Activated gamma-delta T cell (primary cell): Measurements from ENCODE around the gene ITSN1.
"Not testable (repeated sequence)": the region's sequence is repeated elsewhere in the genome, so short reads cannot be mapped to it uniquely, and the experiment has no call there.

Experiments used
- DNase-seq: peaks from one replicate; lab custom pipeline; 2025; lab: John Stamatoyannopoulos, UW

Gene ITSN1

DNA sequence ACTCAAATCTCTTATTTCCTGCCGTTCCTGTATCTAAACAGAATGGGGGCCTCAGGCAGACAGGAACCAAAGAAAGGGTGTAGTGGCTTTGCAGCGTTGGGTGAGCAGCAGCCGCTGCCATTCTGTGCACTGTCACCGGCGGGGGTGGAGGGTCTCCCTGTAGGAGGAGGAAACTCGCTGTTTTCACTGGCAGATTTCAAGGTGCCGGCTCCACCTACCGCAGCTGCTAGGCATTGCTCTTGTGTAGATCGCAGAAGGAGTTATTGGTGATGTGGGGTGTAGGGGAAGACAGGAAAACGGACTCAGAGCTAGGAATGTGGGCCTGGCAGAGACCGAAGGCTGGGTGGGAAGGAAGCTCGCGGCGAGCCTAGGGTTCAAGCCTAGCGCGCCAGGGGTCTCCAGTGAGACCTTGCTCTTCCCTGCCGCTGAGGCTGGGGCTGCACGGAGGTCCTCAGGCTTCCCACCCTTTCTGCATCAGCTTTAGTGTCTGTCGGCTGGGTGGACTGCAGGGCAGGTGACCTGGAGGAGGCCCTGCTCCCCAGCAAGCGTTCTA, 252.5 kb downstream of the ITSN1 start:
- DNase-seq: no peak

DNA sequence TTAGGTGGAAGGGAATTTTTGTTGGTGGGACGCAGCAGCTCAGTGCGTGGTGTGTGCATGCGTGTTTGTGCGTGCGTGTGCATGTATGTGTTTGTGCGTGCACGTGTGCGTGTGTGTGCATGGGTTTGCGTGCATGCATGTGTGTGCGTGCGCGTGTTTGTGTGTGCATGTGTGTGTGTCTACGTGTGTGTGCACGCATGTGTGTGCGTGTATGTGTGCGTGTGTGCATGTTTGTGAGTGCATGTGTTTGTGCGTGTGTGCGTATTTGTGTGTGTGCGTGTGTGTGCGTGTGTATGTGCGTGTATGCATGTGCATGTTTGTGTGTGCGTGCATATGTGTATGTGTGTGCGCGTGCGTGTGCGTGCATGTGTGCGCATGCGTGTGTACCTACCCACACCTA, 253.1 kb downstream of the ITSN1 start:
- no peak for DNase-seq

- DNase-seq: no peak
Measured at GRCh38 chr21:33896691-33897090, 254.4 kb downstream of the ITSN1 start.

DNA sequence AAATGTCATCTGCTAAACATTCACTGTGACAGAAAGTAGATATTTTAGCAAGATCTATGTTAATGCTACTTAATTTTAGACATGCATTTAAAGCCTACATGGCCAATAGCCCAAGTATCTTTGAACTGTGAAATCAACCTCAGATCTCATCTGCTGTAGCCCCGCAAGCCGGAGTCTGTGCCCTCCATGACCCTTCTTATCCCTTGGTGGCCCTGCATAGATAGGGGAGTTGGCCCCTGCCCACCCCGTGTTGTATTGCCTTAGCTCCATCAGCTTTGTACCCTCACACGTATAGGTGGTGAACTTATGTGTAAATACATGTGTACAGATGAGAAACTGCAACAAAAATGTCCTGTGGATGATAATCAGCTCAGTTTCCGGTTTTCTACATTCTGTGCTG, 254.8 kb downstream of the ITSN1 start:
- no peak for DNase-seq

DNA sequence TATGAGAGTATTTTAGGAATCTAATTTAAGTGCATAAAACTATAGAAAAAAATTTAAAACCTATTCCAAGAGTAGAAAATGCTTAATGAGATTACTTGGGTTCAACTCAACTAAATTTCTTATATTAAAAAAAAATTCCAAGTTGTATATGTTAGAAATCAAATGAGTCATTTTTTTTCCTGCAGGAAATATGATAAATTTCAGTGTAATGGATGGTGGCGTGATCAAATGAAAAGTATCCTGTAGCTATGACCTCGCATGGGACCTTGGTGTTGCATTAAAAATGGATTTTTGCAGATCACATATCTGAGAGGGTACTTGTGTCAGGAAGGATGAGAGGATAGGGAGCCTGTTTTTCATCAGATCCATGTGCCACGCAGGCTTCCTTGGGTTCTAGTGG, 255.4 kb downstream of the ITSN1 start:
- DNase-seq: no peak

- DNase-seq: no peak
Measured at GRCh38 chr21:33898586-33898985, 256.3 kb downstream of the ITSN1 start.

DNA sequence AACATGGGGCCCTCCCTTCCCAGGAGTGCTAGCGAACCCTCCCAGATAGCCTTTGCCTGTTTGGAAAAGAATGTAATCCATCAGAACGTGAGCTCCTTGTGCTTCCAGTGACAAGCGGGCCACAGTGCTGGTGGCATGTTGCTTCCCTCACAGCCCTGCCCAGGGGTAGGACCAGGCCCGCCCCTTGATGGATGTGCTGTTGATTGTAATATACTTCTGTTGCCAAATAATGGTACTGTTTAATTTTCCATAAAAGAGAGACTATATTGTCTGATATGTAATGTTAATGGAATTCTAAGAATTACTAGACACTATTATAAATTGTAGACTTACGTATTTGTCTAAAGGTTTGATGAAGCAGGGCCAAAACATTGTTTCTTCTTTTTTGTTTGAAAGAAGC, 256.9 kb downstream of the ITSN1 start:
- DNase-seq: no peak

DNA sequence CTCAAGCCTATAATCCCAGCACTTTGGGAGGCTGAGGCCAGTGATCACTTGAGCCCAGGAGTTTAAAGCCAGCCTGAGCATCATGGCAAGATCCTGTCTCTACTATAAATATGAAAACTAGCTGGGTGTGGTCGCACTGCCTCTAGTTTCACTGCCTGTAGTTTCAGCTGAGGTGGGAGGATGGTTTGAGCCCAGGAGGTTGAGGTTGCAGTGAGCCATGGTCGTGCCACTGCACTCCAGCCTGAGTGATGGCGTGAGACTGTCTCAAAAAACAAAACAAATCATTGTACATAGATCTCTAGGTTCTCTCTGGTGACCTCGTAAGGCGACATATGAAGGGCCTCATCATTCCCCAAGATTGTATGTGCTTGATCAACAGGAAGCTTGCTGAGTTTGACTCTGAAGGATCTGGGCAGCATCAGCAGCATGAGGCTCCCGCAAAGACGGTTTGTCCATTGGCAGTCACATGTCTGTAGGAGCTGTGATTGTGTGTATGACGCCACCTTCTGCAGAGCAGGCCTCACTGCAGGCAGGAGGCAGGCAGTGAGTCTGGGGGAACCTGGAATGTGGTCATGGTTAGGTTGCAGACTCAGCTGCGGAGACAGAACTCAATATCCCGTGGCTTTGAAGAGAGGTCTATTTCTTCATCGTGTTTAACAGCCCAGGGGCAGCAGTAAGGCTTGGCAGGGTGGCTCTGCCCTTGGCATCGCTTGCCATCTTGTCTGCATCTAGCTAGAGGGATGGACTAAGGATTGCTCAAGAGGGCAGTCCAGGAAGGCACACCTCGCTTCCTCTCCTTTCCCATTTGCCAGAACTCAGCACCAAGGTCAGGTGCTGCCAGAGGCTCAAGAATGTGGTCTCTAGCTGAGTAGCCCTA, 259.3 kb downstream of the ITSN1 start:
- no peak for DNase-seq

DNA sequence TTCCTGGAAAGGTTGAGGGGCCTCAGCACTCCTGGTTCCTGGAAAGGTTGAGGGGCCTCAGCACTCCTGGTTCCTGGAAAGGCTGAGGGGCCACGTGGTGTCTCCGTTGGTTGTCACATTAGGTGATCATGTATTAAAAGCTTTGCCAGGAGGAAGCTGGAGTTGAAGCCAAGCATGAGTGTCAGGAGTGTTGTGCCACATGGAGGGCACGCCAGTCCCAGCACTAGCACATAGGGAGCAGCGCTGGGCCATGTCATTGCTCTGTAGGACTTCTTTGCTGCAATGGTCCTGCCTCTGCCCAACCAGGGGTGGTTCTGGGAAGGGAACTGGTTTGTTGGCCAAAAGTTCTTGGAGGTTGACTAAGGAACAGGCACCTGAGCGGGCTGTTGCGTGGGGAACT, 260.0 kb downstream of the ITSN1 start:
- no peak for DNase-seq

DNA sequence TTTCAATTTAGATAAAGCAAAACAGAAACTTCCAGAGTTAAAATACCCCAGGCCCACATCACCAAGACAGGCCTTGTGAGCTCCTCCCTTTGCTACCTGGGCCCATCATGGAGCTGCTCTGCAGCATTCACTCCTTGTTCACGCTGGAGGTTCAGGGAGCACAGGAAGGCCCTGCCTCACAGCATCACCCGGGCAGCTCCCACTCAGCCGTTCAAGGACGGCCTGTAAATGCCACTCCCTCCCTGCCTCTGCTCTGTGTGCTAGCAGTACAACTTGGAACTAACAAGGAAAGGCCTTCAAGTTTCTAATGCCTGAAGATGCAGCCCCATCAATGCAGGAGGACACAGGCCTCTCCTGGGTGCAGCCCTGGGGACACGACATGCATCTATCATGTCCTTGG, 261.7 kb downstream of the ITSN1 start:
- DNase-seq: no peak

GRCh38 chr21:33908760-33909159, 266.5 kb downstream of the ITSN1 start:
- no peak for DNase-seq

DNA sequence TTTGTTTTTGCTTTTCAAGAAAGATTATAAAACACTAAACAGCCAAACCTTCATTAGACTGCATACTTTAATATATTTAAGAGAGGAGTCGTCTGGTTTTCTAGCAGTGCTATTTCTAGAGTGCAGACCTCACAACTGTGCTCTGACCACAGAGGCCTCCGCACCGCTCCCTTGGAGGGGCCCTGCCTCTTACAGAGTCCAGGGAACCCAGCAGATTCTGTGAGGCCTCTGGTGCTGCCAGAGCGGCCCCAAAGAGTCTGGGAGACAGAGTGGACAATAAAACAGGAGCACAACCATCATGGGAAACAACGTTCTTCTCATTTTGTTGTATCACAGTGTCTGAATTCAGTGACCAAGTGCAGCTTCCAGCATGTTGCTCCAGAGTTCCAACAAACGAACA, 267.5 kb downstream of the ITSN1 start:
- DNase-seq: no peak

DNA sequence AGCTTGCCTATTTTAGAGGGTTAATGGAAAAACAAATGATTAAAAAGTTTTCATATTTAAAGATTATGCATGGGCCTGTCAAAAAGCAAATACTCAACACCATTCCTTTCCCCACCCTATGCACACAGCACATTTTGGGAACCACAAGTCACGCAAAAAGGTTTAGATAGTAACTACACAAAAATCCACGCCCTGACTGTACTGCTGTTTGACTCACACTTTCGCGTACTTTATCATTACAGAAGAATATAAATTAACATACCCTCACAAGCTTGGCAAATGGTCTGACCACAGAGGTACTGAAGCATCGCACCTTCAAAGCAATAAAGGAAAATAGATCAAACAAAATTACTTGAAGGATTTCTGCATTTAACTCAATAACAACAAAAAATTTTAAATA, 271.9 kb downstream of the ITSN1 start:
- DNase-seq: no peak

- DNase-seq: peak; percentile 93
Measured at GRCh38 chr21:33915368-33916199, 273.3 kb downstream of the ITSN1 start, which contains the start of gene ATP5PO. Gene ATP5PO (minus strand): TSS chr21:33915804. CDS start chr21:33915763, 41 bp downstream.

GRCh38 chr21:33916200-33916567, 273.9 kb downstream of the ITSN1 start:
- DNase-seq: no peak

DNA sequence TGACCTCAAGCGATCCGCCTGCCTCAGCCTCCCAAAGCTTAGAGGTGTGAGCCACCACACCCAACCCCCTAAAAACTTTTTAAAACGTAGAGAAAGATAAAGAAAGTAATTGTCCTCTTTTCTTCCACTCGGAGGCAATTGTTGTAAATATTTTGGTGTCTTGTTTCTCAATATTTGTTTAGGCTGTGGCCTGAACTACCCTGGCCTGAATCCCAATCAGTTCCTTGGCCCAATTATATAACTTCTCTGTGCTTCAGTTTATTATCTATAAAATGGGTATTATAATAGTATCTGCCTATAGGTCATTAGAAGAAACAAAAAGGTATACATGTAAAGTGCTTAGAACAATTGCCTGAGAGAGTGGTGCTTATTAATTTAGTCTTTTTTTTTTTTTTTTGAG, 275.1 kb downstream of the ITSN1 start:
- DNase-seq: no peak

- DNase-seq: no peak
Measured at GRCh38 chr21:33924079-33924765, 281.9 kb downstream of the ITSN1 start.

GRCh38 chr21:33924766-33925100, 282.4 kb downstream of the ITSN1 start:
- no peak for DNase-seq

GRCh38 chr21:33926248-33926647, 283.9 kb downstream of the ITSN1 start:
- not testable (repeated sequence) for DNase-seq

DNA sequence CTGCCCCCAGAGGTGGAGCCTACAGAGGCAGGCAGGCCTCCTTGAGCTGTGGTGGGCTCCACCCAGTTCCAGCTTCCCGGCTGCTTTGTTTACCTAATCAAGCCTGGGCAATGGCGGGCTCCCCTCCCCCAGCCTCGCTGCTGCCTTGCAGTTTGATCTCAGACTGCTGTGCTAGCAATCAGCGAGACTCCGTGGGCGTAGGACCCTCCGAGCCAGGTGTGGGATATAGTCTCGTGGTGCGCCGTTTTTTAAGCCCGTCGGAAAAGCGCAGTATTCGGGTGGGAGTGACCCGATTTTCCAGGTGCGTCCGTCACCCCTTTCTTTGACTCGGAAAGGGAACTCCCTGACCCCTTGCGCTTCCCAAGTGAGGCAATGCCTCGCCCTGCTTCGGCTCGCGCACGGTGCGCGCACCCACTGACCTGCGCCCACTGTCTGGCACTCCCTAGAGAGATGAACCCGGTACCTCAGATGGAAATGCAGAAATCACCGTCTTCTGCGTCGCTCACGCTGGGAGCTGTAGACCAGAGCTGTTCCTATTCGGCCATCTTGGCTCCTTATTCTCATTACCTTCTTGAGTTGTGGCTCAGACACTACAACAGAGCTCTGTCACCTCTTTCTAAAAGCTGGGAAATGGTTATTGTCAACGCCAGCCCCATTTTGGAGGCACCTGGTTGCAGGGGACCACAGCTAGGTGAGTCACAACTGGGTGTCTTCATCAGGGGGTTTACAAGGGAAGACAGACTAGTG, 288.9 kb downstream of the ITSN1 start:
- not testable (repeated sequence) for DNase-seq

DNA sequence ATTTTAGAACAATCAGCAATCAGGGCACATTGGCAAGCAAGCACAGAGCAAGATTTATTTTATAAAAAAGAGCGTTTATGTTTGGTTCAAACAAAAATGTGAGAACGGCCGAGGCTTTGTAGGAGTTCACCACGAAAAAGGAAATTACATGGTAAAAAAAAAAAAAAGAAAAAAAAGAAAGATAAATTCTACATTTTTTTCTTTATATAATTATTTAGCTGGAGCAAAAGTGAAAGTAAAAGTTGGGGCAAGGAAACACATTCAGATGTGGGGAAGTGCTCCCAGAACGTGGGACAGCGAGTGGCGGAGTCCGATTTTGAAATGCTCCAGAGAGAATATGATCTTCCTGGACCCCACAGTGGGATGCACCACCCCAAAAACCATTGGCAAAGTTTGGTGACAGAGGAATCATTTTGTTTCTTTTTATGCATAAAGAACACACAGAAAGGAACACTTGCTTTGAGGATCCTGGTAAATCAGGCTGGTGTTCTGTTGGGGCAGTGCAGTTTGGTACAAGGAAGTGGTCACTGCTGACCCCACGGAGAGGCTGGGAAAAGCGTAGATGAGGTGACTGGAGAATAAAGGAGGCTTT, 289.6 kb downstream of the ITSN1 start:
- DNase-seq: no peak
